Activated CD8-positive, alpha-beta memory T cell treated with anti-CD3 and anti-CD28 coated beads, Interleukin-2, amount 10 ng/mL, durations not matched to agents 7 days and 5 days (primary cell): ENCODE results near the gene SYNPO2. TPM values are rescaled to one million over a fixed set of nuclear protein-coding genes. Genes with fewer than 3 reads are reported as not detected.

Experiments
- ATAC-seq: fragments of 150-1000 bp; cut with Tn5 transposase; one replicate; pipeline ENCODE4 v1.10.0; 2021; ENCODE audit warnings: moderate library complexity
- CTCF ChIA-PET: fragments of 350-600 bp; sonication (Branson Sonifier 250); formaldehyde crosslinking; loops from one replicate; lab custom pipeline; 2021; ENCODE audit warnings: antibody characterized with exemption; lab: Charles Lee
- DNase-seq: peaks from one replicate; pipeline ENCODE4 v3.0.0-alpha.2; 2020
- H3K27ac Mint-ChIP-seq: one replicate; pipeline ENCODE4 v1.8.0; 2021; ENCODE audit warnings: mild to moderate bottlenecking, mixed read lengths
- H3K27me3 Mint-ChIP-seq: one replicate; pipeline ENCODE4 v1.8.0; 2021; ENCODE audit warnings: mixed read lengths
- H3K36me3 Mint-ChIP-seq: one replicate; pipeline ENCODE4 v1.8.0; 2021; ENCODE audit warnings: mild to moderate bottlenecking, mixed read lengths
- H3K4me1 Mint-ChIP-seq: one replicate; pipeline ENCODE4 v1.8.0; 2021; ENCODE audit warnings: mixed read lengths
- H3K4me3 Mint-ChIP-seq: one replicate; pipeline ENCODE4 v1.8.0; 2021; ENCODE audit warnings: mild to moderate bottlenecking, moderate library complexity, mixed read lengths
- H3K9me3 Mint-ChIP-seq: one replicate; pipeline ENCODE4 v1.8.0; 2022; ENCODE audit warnings: low read depth, mixed read lengths
- total RNA-seq, 2 experiments: library from RNA; stranded (reverse); gene quantifications; one replicate each; pipeline ENCODE4 v1.2.3, GENCODE V29; 2021

The SYNPO2 gene
- total RNA-seq, 2 experiments from 2014 or later, result 0.89 to 1.0 TPM

GRCh38 chr4:118898221-118898620 is 9.6 kb downstream of the SYNPO2 start:
- H3K4me1 Mint-ChIP-seq, result no peaks in the 10 kb centered on the region
- H3K36me3 Mint-ChIP-seq, result no peaks in the 10 kb centered on the region
- H3K9me3 Mint-ChIP-seq, result no peaks in the 10 kb centered on the region
- no peak overlapping the region for H3K4me3 Mint-ChIP-seq
- H3K27me3 Mint-ChIP-seq, result peaks cover 20% of the 10 kb centered on the region
- CTCF ChIA-PET, result no interaction called here
- ATAC-seq (no peak), DNase-seq (no peak)
- no peak overlapping the region for H3K27ac Mint-ChIP-seq

GRCh38 chr4:118898684-118899138 is 10.1 kb downstream of the SYNPO2 start:
- CTCF ChIA-PET, result no interaction called here
- H3K27me3 Mint-ChIP-seq, result peaks cover 21% of the 10 kb centered on the region
- no peak overlapping the region for H3K27ac Mint-ChIP-seq
- ATAC-seq (no peak), DNase-seq (no peak)
- H3K4me1 Mint-ChIP-seq, result no peaks in the 10 kb centered on the region
- H3K4me3 Mint-ChIP-seq, result no peak overlapping the region
- H3K36me3 Mint-ChIP-seq, result no peaks in the 10 kb centered on the region
- no peaks in the 10 kb centered on the region for H3K9me3 Mint-ChIP-seq

GRCh38 chr4:118904418-118904817 is 15.8 kb downstream of the SYNPO2 start:
- Mint-ChIP-seq H3K36me3 (no peaks in the 10 kb centered on the region), H3K4me3 (no peak overlapping the region), H3K27me3 (peaks cover 9% of the 10 kb centered on the region), H3K9me3 (no peaks in the 10 kb centered on the region), H3K27ac (no peak overlapping the region), H3K4me1 (no peaks in the 10 kb centered on the region)
- ATAC-seq (no peak), DNase-seq (no peak)
- CTCF ChIA-PET, result no interaction called here

GRCh38 chr4:118904935-118905334 is 16.3 kb downstream of the SYNPO2 start:
- ATAC-seq, result no peak
- CTCF ChIA-PET, result interaction anchor here (0.8 to 1.0 kb wide), 2 partner anchors 13 to 134 kb away, joined by 3 read pairs; no protein-coding TSS in a partner anchor
- Mint-ChIP-seq H3K9me3 (no peaks in the 10 kb centered on the region), H3K36me3 (no peaks in the 10 kb centered on the region), H3K4me3 (no peak overlapping the region), H3K4me1 (no peaks in the 10 kb centered on the region), H3K27ac (no peak overlapping the region), H3K27me3 (peaks cover 10% of the 10 kb centered on the region)
- no peak for DNase-seq

GRCh38 chr4:118905566-118905965 is 16.9 kb downstream of the SYNPO2 start:
- peaks cover 16% of the 10 kb centered on the region for H3K27me3 Mint-ChIP-seq
- DNase-seq, result no peak
- no peak overlapping the region for H3K4me3 Mint-ChIP-seq
- H3K27ac Mint-ChIP-seq, result no peak overlapping the region
- CTCF ChIA-PET, result interaction anchor here (0.8 to 1.0 kb wide), 2 partner anchors 13 to 135 kb away, joined by 3 read pairs; no protein-coding TSS in a partner anchor
- H3K9me3 Mint-ChIP-seq, result no peaks in the 10 kb centered on the region
- H3K4me1 Mint-ChIP-seq, result no peaks in the 10 kb centered on the region
- no peak for ATAC-seq
- H3K36me3 Mint-ChIP-seq, result no peaks in the 10 kb centered on the region

- no peak for DNase-seq
- Mint-ChIP-seq H3K4me3 (no peak overlapping the region), H3K4me1 (no peaks in the 10 kb centered on the region), H3K36me3 (no peaks in the 10 kb centered on the region), H3K27me3 (peaks cover 36% of the 10 kb centered on the region), H3K9me3 (no peaks in the 10 kb centered on the region), H3K27ac (no peak overlapping the region)
- no peak for ATAC-seq
- CTCF ChIA-PET, result no interaction called here
These were observed 20.7 kb downstream of the SYNPO2 start for GRCh38 chr4:118909173-118909956.

- H3K9me3 Mint-ChIP-seq, result no peaks in the 10 kb centered on the region
- H3K27me3 Mint-ChIP-seq, result peaks cover 40% of the 10 kb centered on the region
- no peak for DNase-seq
- no peak overlapping the region for H3K27ac Mint-ChIP-seq
- no peak for ATAC-seq
- H3K36me3 Mint-ChIP-seq, result no peaks in the 10 kb centered on the region
- no peaks in the 10 kb centered on the region for H3K4me1 Mint-ChIP-seq
- H3K4me3 Mint-ChIP-seq, result no peak overlapping the region
- CTCF ChIA-PET, result no interaction called here
These were observed 21.6 kb downstream of the SYNPO2 start for GRCh38 chr4:118910221-118910620.

GRCh38 chr4:118911238-118911703 is 22.6 kb downstream of the SYNPO2 start:
- no peaks in the 10 kb centered on the region for H3K36me3 Mint-ChIP-seq
- H3K4me3 Mint-ChIP-seq, result no peak overlapping the region
- CTCF ChIA-PET, result interaction anchor here (1.2 kb wide), 1 partner anchor 60 kb away, joined by 3 read pairs; no protein-coding TSS in a partner anchor
- ATAC-seq (no peak), DNase-seq (no peak)
- H3K27ac Mint-ChIP-seq, result no peak overlapping the region
- peaks cover 41% of the 10 kb centered on the region for H3K27me3 Mint-ChIP-seq
- no peaks in the 10 kb centered on the region for H3K9me3 Mint-ChIP-seq
- no peaks in the 10 kb centered on the region for H3K4me1 Mint-ChIP-seq

- CTCF ChIA-PET, result no interaction called here
- DNase-seq, result no peak
- Mint-ChIP-seq H3K9me3 (no peaks in the 10 kb centered on the region), H3K4me3 (no peak overlapping the region), H3K27ac (no peak overlapping the region), H3K4me1 (no peaks in the 10 kb centered on the region), H3K36me3 (no peaks in the 10 kb centered on the region), H3K27me3 (peaks cover 41% of the 10 kb centered on the region)
- no peak for ATAC-seq
These were observed 26.8 kb downstream of the SYNPO2 start for GRCh38 chr4:118915468-118915867.

GRCh38 chr4:118916691-118917289 is 28.1 kb downstream of the SYNPO2 start:
- Mint-ChIP-seq H3K9me3 (no peaks in the 10 kb centered on the region), H3K27ac (no peak overlapping the region), H3K4me3 (no peak overlapping the region), H3K36me3 (no peaks in the 10 kb centered on the region), H3K4me1 (no peaks in the 10 kb centered on the region), H3K27me3 (peaks cover 35% of the 10 kb centered on the region)
- ATAC-seq (no peak), DNase-seq (no peak)
- CTCF ChIA-PET, result no interaction called here

- ATAC-seq, result no peak
- Mint-ChIP-seq H3K9me3 (no peaks in the 10 kb centered on the region), H3K4me3 (no peak overlapping the region), H3K27ac (no peak overlapping the region), H3K27me3 (peaks cover 35% of the 10 kb centered on the region), H3K36me3 (no peaks in the 10 kb centered on the region), H3K4me1 (no peaks in the 10 kb centered on the region)
- CTCF ChIA-PET, result no interaction called here
- no peak for DNase-seq
These were observed 28.9 kb downstream of the SYNPO2 start for GRCh38 chr4:118917582-118917981.

- no peak for DNase-seq
- Mint-ChIP-seq H3K4me3 (no peak overlapping the region), H3K27me3 (peaks cover 28% of the 10 kb centered on the region), H3K36me3 (no peaks in the 10 kb centered on the region), H3K4me1 (no peaks in the 10 kb centered on the region), H3K27ac (no peak overlapping the region), H3K9me3 (no peaks in the 10 kb centered on the region)
- CTCF ChIA-PET, result no interaction called here
- ATAC-seq, result no peak
These were observed 29.7 kb downstream of the SYNPO2 start for GRCh38 chr4:118918388-118918787.

GRCh38 chr4:118920247-118920646 is 31.6 kb downstream of the SYNPO2 start:
- no peaks in the 10 kb centered on the region for H3K4me1 Mint-ChIP-seq
- H3K36me3 Mint-ChIP-seq, result no peaks in the 10 kb centered on the region
- no peaks in the 10 kb centered on the region for H3K9me3 Mint-ChIP-seq
- DNase-seq (no peak), ATAC-seq (no peak)
- CTCF ChIA-PET, result no interaction called here
- H3K27me3 Mint-ChIP-seq, result peaks cover 21% of the 10 kb centered on the region
- H3K4me3 Mint-ChIP-seq, result no peak overlapping the region
- no peak overlapping the region for H3K27ac Mint-ChIP-seq

- CTCF ChIA-PET, result no interaction called here
These were observed 33.1 kb downstream of the SYNPO2 start for GRCh38 chr4:118921786-118922185.

More at GRCh38 chr4:118921786-118922185, 33.1 kb downstream of the SYNPO2 start:
- Mint-ChIP-seq H3K36me3 (no peaks in the 10 kb centered on the region), H3K4me3 (no peak overlapping the region), H3K27ac (no peak overlapping the region), H3K9me3 (no peaks in the 10 kb centered on the region), H3K4me1 (no peaks in the 10 kb centered on the region), H3K27me3 (peaks cover 19% of the 10 kb centered on the region)
- ATAC-seq, result no peak
- no peak for DNase-seq
